PC-9 (cell line): ENCODE measurements around the gene DOCK3.

ENCODE experiments used
- CTCF ChIP-seq: fragments of 200-600 bp; sonication (generic); conservative IDR thresholded peaks from 2 replicates; pipeline ENCODE4 v1.6.1; 2017; ENCODE audit warnings: mixed run types, antibody characterized with exemption, mild to moderate bottlenecking, moderate library complexity
- EZH2 ChIP-seq: fragments of 200-600 bp; sonication (generic); IDR thresholded peaks from 2 replicates; pipeline ENCODE4 v1.8.0; 2017; ENCODE audit warnings: antibody characterized with exemption, low read depth

- TF ChIP-seq EZH2 (no peak), CTCF (no peak)
Observed at GRCh38 chr3:51401735-51402134, 727.0 kb downstream of the DOCK3 start.
